PC-9 (cell line): ENCODE results near the gene PRDX1. TPM values are rescaled to one million over a fixed set of nuclear protein-coding genes. Genes with fewer than 3 reads are reported as not detected.

Experiments
- BruUV-seq: library from RNA; stranded (reverse); fragments of 400-500 nt; replicated peaks from 2 replicates; lab custom pipeline; 2021; lab: Mats Ljungman, UMichigan
- CTCF ChIA-PET: fragments of 300-600 bp; sonication (Branson Sonifier 250); formaldehyde crosslinking; loops from one replicate; lab custom pipeline; 2022; ENCODE audit warnings: antibody characterized with exemption; lab: Charles Lee
- POLR2A ChIA-PET: fragments of 300-600 bp; sonication (Branson Sonifier 250); formaldehyde crosslinking; loops from one replicate; lab custom pipeline; 2022; ENCODE audit warnings: antibody characterized with exemption; ENCODE audit not compliant: unreplicated experiment; lab: Charles Lee
- DNase-seq, 2 experiments: peaks; one replicate each; pipeline versions ENCODE4 v3.0.0 to v3.0.0-alpha.2; 2015 to 2022; ENCODE audit warnings: mixed read lengths in 1 of 2
- H2AFZ ChIP-seq: fragments of 200-600 bp; sonication (generic); 2 replicates; pipeline ENCODE4 v1.8.1; 2017; ENCODE audit warnings: antibody characterized with exemption
- H3F3A ChIP-seq: fragments of 200-600 bp; sonication (generic); 2 replicates; pipeline ENCODE4 v1.8.1; 2017; ENCODE audit warnings: antibody characterized with exemption, mild to moderate bottlenecking, low read depth; ENCODE audit not compliant: insufficient read depth
- H3K27ac ChIP-seq: fragments of 200-600 bp; sonication (generic); 2 replicates; pipeline ENCODE4 v1.6.1; 2016; ENCODE audit warnings: mixed run types
- H3K27me3 ChIP-seq: fragments of 200-600 bp; sonication (generic); 2 replicates; pipeline ENCODE4 v1.6.1; 2016; ENCODE audit warnings: low read depth, mixed run types; ENCODE audit not compliant: insufficient read depth
- H3K36me3 ChIP-seq: fragments of 200-600 bp; sonication (generic); 2 replicates; pipeline ENCODE4 v1.6.1; 2016; ENCODE audit warnings: low read depth, mixed run types
- H3K4me1 ChIP-seq: fragments of 200-600 bp; sonication (generic); replicated peaks from 2 replicates; pipeline ENCODE4 v1.6.1; 2016; ENCODE audit warnings: mixed run types; ENCODE audit not compliant: insufficient read depth
- H3K4me2 ChIP-seq: fragments of 200-600 bp; sonication (generic); 2 replicates; pipeline ENCODE4 v1.6.1; 2017; ENCODE audit warnings: mixed run types
- H3K4me3 ChIP-seq: fragments of 200-600 bp; sonication (generic); 2 replicates; pipeline ENCODE4 v1.6.1; 2016; ENCODE audit warnings: mixed run types
- H3K79me2 ChIP-seq: fragments of 200-600 bp; sonication (generic); 2 replicates; pipeline ENCODE4 v1.6.1; 2017; ENCODE audit warnings: low read depth, mixed run types
- H3K9me2 ChIP-seq: fragments of 200-600 bp; sonication (generic); 2 replicates; pipeline ENCODE4 v1.8.1; 2017; ENCODE audit warnings: mild to moderate bottlenecking; ENCODE audit not compliant: insufficient read depth
- H3K9me3 ChIP-seq: fragments of 200-600 bp; sonication (generic); 2 replicates; pipeline ENCODE4 v1.8.1; 2016; ENCODE audit warnings: low read depth; ENCODE audit not compliant: insufficient read depth
- H4K20me1 ChIP-seq: fragments of 200-600 bp; sonication (generic); 2 replicates; pipeline ENCODE4 v1.8.1; 2017; ENCODE audit not compliant: insufficient read depth
- EZH2 ChIP-seq: fragments of 200-600 bp; sonication (generic); IDR thresholded peaks from 2 replicates; pipeline ENCODE4 v1.8.0; 2017; ENCODE audit warnings: antibody characterized with exemption, low read depth
- intact Hi-C: fragments of 100-400 bp; cut with micrococcal nuclease; formaldehyde crosslinking; loops from one replicate; pipeline ENCODE4 v1.10.0; 2022; ENCODE audit not compliant: unreplicated experiment
- total RNA-seq: library from RNA; stranded (reverse); gene quantifications from 2 replicates; pipeline ENCODE4 v1.2.3, GENCODE V29; 2021
- TF ChIP-seq, protein P1 (sequence below): fragments of 200-600 bp; sonication (generic); conservative IDR thresholded peaks from 2 replicates; pipeline ENCODE4 v1.6.1; 2017; ENCODE audit warnings: mixed run types, antibody characterized with exemption, mild to moderate bottlenecking, moderate library complexity

Gene PRDX1
- total RNA-seq, 1 experiment from 2014 or later: 1,838 TPM

DNA sequence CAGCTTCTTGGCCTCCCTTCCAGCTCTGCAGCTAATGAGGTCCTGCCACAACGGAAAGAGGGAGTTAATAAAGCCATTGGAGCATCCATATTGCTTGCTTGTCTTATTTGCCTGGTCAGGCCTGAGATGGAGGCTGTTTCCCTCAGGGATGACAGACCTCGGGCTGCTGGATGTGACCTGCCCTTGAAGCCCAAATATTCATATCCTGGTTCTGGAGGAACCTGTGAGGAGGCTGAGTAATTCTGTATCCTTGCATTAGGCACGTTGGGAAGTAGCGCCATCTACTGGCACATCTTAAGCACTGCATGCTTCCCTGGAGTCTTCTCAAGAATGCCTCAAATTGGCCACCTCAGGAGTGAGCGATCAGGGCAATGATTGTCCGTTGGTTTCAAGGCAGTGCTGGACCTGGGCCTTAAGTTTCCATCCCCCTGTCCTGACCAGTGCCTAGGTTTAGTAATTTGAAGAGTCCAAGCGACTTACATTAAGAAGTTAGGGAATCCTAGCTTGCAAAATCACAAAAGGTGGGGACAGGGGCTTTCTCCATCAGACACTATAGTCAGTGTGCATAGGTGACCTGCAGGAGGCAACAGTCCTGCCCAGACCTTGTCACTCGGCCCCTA, 48.4 kb upstream of the PRDX1 start:
- Histone ChIP-seq H3K9me2 (no peaks in the 10 kb centered on the region), H2AFZ (no peak overlapping the region), H3F3A (peaks cover 26% of the 10 kb centered on the region), H3K36me3 (peaks cover 6% of the 10 kb centered on the region), H4K20me1 (0 out of 2 replicates have a peak, but pooled peaks cover 4% of the 10 kb centered on the region), H3K4me1 (peaks cover 3% of the 10 kb centered on the region; the same call in 1 of the 2 replicates), H3K79me2 (no peaks in the 10 kb centered on the region), H3K27ac (no peak overlapping the region), H3K4me2 (no peak overlapping the region), H3K27me3 (no peaks in the 10 kb centered on the region), H3K4me3 (no peak overlapping the region), H3K9me3 (no peaks in the 10 kb centered on the region)
- ChIA-PET CTCF (interaction anchor here (0.7 kb wide), 1 partner anchor 57 kb away, joined by 5 read pairs; no protein-coding TSS in a partner anchor), POLR2A (interaction anchor here (0.6 kb wide), 1 partner anchor 48 kb away, joined by 5 read pairs; the partner anchor contains the start of gene PRDX1)
- no peak for TF ChIP-seq EZH2
- TF ChIP-seq, protein P1, sequence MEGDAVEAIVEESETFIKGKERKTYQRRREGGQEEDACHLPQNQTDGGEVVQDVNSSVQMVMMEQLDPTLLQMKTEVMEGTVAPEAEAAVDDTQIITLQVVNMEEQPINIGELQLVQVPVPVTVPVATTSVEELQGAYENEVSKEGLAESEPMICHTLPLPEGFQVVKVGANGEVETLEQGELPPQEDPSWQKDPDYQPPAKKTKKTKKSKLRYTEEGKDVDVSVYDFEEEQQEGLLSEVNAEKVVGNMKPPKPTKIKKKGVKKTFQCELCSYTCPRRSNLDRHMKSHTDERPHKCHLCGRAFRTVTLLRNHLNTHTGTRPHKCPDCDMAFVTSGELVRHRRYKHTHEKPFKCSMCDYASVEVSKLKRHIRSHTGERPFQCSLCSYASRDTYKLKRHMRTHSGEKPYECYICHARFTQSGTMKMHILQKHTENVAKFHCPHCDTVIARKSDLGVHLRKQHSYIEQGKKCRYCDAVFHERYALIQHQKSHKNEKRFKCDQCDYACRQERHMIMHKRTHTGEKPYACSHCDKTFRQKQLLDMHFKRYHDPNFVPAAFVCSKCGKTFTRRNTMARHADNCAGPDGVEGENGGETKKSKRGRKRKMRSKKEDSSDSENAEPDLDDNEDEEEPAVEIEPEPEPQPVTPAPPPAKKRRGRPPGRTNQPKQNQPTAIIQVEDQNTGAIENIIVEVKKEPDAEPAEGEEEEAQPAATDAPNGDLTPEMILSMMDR: peak; percentile 99
- peak; percentile 62 to 64 for DNase-seq
- BruUV-seq: no TSS peak
- intact Hi-C loops: loop anchor here (1.0 to 5.0 kb wide), 4 partner anchors 58 to 733 kb away; no protein-coding TSS in a partner anchor

DNA sequence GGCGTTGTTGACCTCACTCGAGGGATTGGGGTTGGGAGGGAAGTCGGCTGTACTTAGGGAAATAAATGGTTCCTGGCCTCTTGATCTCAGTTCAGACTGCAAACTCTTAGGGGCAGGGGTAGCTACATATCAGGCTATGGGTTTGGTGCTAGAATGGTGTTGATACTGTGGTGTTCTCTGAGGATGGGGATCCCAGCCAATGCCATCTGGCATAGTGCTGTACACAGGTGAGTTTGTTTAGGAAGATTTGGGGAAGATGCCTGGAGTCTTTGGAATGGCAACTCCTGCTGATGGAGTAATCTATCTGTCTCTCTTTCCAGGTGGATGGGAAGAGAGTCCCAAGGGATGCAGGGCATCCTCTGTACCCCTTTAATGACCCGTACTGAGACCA, 47.9 kb upstream of the PRDX1 start:
- BruUV-seq: no TSS peak
- no peaks in the 10 kb centered on the region for H3K79me2 ChIP-seq
- H4K20me1 ChIP-seq: 0 out of 2 replicates have a peak, but pooled peaks cover 4% of the 10 kb centered on the region
- H2AFZ ChIP-seq: no peak overlapping the region
- no peaks in the 10 kb centered on the region for H3K4me1 ChIP-seq
- H3F3A ChIP-seq: peaks cover 21% of the 10 kb centered on the region; the same call in 1 of the 2 replicates
- POLR2A ChIA-PET: interaction anchor here (0.6 kb wide), 1 partner anchor 48 kb away, joined by 5 read pairs; the partner anchor contains the start of gene PRDX1
- CTCF ChIA-PET: interaction anchor here (0.6 to 0.7 kb wide), 3 partner anchors 49 to 843 kb away, joined by 3 to 5 read pairs (median 3); no protein-coding TSS in a partner anchor
- no peak for TF ChIP-seq EZH2
- TF ChIP-seq, protein P1: no peak
- no peaks in the 10 kb centered on the region for H3K9me3 ChIP-seq
- no peaks in the 10 kb centered on the region for H3K27me3 ChIP-seq
- H3K27ac ChIP-seq: no peak overlapping the region
- DNase-seq: no peak
- no peak overlapping the region for H3K4me2 ChIP-seq
- H3K9me2 ChIP-seq: no peaks in the 10 kb centered on the region
- H3K4me3 ChIP-seq: no peak overlapping the region
- H3K36me3 ChIP-seq: peaks cover 6% of the 10 kb centered on the region
- intact Hi-C loops: no loop called here

DNA sequence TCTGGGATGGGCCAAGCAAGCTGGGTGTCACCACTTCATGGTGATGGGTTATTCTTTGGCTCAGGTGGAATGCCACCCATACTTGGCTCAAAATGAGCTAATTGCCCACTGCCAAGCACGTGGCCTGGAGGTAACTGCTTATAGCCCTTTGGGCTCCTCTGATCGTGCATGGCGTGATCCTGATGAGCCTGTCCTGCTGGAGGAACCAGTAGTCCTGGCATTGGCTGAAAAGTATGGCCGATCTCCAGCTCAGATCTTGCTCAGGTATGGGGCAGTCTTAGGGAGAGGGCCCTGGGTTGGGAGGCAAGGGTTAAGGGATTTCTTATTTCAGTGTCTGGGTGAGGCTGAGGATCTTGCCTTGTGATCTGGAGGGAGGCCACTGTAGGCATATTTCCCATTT, 46.7 kb upstream of the PRDX1 start:
- Histone ChIP-seq H3K27me3 (no peaks in the 10 kb centered on the region), H3K4me2 (no peak overlapping the region), H3K36me3 (peaks cover 6% of the 10 kb centered on the region), H2AFZ (no peak overlapping the region), H3K4me1 (no peaks in the 10 kb centered on the region), H3K27ac (no peak overlapping the region), H3K79me2 (no peaks in the 10 kb centered on the region), H3K4me3 (no peak overlapping the region), H3K9me2 (no peaks in the 10 kb centered on the region), H3F3A (peaks cover 21% of the 10 kb centered on the region; the same call in 1 of the 2 replicates), H4K20me1 (0 out of 2 replicates have a peak, but pooled peaks cover 4% of the 10 kb centered on the region), H3K9me3 (no peaks in the 10 kb centered on the region)
- intact Hi-C loops: no loop called here
- no TSS peak for BruUV-seq
- POLR2A ChIA-PET: interaction anchor here (0.5 to 1.2 kb wide), 7 partner anchors 9 to 555 kb away, joined by 3 to 6 read pairs (median 4); partner anchors contain the start of genes MMACHC and PRDX1
- CTCF ChIA-PET: interaction anchor here (0.7 kb wide), 1 partner anchor 56 kb away, joined by 3 read pairs; no protein-coding TSS in a partner anchor
- peak in 1 of 2 experiments; percentile 22 for DNase-seq
- TF ChIP-seq, protein P1: no peak
- no peak for TF ChIP-seq EZH2
